MM.1S (cell line): ENCODE results near the gene EYA2.

Source experiments
- DNase-seq: peaks from one replicate; pipeline ENCODE4 v3.0.0-alpha.2; 2015
- H2AFZ ChIP-seq: fragments of 300-600 bp; sonication (generic); 2 replicates; pipeline ENCODE4 v1.6.0; 2016; ENCODE audit warnings: antibody characterized with exemption, low read length
- H3F3A ChIP-seq: fragments of 300-600 bp; sonication (generic); 2 replicates; pipeline ENCODE4 v1.6.1; 2016; ENCODE audit warnings: mild to moderate bottlenecking, antibody characterized with exemption, low read length, moderate library complexity, mixed read lengths; ENCODE audit not compliant: insufficient read depth
- H3K27ac ChIP-seq: fragments of 300-600 bp; sonication (generic); 2 replicates; pipeline ENCODE4 v1.5.1; 2016; ENCODE audit warnings: mild to moderate bottlenecking, low read length
- H3K27me3 ChIP-seq: fragments of 300-600 bp; sonication (generic); replicated peaks from 2 replicates; pipeline ENCODE4 v1.6.0; 2016; ENCODE audit warnings: low read length; ENCODE audit not compliant: insufficient read depth
- H3K36me3 ChIP-seq: fragments of 300-600 bp; sonication (generic); replicated peaks from 2 replicates; pipeline ENCODE4 v1.6.1; 2016; ENCODE audit warnings: mild to moderate bottlenecking, low read length, mixed read lengths; ENCODE audit not compliant: insufficient read depth
- H3K4me1 ChIP-seq: fragments of 300-600 bp; sonication (generic); 2 replicates; pipeline ENCODE4 v1.6.1; 2016; ENCODE audit warnings: low read length, mixed read lengths
- H3K4me2 ChIP-seq: fragments of 300-600 bp; sonication (generic); 2 replicates; pipeline ENCODE4 v1.6.0; 2016; ENCODE audit warnings: low read depth, low read length
- H3K4me3 ChIP-seq: fragments of 300-600 bp; sonication (generic); 2 replicates; pipeline ENCODE4 v1.5.1; 2016; ENCODE audit warnings: low read length, mixed read lengths
- H3K79me2 ChIP-seq: fragments of 300-600 bp; sonication (generic); 2 replicates; pipeline ENCODE4 v1.6.1; 2016; ENCODE audit warnings: mixed run types, low read length, mixed read lengths
- H3K9ac ChIP-seq: fragments of 300-600 bp; sonication (generic); 2 replicates; pipeline ENCODE4 v1.6.1; 2016; ENCODE audit warnings: low read length, mixed read lengths
- H3K9me2 ChIP-seq: fragments of 300-600 bp; sonication (generic); replicated peaks from 2 replicates; pipeline ENCODE4 v1.6.1; 2016; ENCODE audit warnings: mild to moderate bottlenecking, low read length, mixed read lengths; ENCODE audit not compliant: insufficient read depth
- H3K9me3 ChIP-seq: fragments of 300-600 bp; sonication (generic); replicated peaks from 2 replicates; pipeline ENCODE4 v1.6.1; 2016; ENCODE audit warnings: mild to moderate bottlenecking, low read length, mixed read lengths; ENCODE audit not compliant: insufficient read depth
- H4K20me1 ChIP-seq: fragments of 300-600 bp; sonication (generic); 2 replicates; pipeline ENCODE4 v1.6.1; 2016; ENCODE audit warnings: mild to moderate bottlenecking, low read length, moderate library complexity, mixed read lengths; ENCODE audit not compliant: insufficient read depth
- EZH2 ChIP-seq: fragments of 300-600 bp; sonication (generic); optimal IDR thresholded peaks from 2 replicates; pipeline ENCODE3; 2017; ENCODE audit warnings: low read depth, mild to moderate bottlenecking, antibody characterized with exemption, low read length, mixed read lengths
- EZH2phosphoT487 ChIP-seq: fragments of 300-600 bp; sonication (generic); IDR thresholded peaks from 2 replicates; pipeline ENCODE4 v1.6.1; 2018; ENCODE audit warnings: antibody characterized with exemption, low read length
- TF ChIP-seq, protein P1 (sequence below): fragments of 300-600 bp; sonication (generic); IDR thresholded peaks from 2 replicates; pipeline ENCODE4 v1.5.1; 2016; ENCODE audit warnings: antibody characterized with exemption, low read length, mixed read lengths

EYA2 gene

DNA sequence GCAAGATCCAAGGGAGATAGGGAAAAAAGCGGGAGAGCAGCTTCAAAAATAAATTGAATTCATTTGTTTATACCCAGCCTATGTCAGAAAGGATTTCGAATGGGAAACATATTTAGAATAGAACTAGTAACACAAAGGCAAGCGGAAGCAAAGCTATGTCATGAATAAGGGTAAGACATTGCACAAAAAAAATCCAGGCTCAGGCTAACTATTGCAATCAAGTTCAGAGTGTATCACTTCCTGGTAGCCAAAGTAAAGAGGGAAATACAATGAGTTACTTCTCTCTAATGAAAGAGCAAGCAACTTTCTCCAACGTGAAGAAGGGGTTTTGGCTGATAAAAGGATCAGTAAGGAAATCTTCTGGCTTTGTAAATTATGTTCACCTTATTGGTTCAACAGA lies 249.0 kb downstream of the EYA2 start:
- H3F3A ChIP-seq: no peaks in the 10 kb centered on the region
- no peaks in the 10 kb centered on the region for H3K79me2 ChIP-seq
- no peaks in the 10 kb centered on the region for H3K9me3 ChIP-seq
- DNase-seq: no peak
- TF ChIP-seq EZH2phosphoT487: no peak
- TF ChIP-seq, protein P1, sequence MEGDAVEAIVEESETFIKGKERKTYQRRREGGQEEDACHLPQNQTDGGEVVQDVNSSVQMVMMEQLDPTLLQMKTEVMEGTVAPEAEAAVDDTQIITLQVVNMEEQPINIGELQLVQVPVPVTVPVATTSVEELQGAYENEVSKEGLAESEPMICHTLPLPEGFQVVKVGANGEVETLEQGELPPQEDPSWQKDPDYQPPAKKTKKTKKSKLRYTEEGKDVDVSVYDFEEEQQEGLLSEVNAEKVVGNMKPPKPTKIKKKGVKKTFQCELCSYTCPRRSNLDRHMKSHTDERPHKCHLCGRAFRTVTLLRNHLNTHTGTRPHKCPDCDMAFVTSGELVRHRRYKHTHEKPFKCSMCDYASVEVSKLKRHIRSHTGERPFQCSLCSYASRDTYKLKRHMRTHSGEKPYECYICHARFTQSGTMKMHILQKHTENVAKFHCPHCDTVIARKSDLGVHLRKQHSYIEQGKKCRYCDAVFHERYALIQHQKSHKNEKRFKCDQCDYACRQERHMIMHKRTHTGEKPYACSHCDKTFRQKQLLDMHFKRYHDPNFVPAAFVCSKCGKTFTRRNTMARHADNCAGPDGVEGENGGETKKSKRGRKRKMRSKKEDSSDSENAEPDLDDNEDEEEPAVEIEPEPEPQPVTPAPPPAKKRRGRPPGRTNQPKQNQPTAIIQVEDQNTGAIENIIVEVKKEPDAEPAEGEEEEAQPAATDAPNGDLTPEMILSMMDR: no peak
- no peak for TF ChIP-seq EZH2
- no peaks in the 10 kb centered on the region for H3K36me3 ChIP-seq
- no peaks in the 10 kb centered on the region for H3K9me2 ChIP-seq
- H3K4me2 ChIP-seq: no peak overlapping the region
- no peaks in the 10 kb centered on the region for H3K4me1 ChIP-seq
- no peaks in the 10 kb centered on the region for H4K20me1 ChIP-seq
- H3K9ac ChIP-seq: no peak overlapping the region
- H3K27me3 ChIP-seq: no peaks in the 10 kb centered on the region
- H2AFZ ChIP-seq: no peak overlapping the region
- H3K27ac ChIP-seq: no peak overlapping the region
- no peak overlapping the region for H3K4me3 ChIP-seq

DNA sequence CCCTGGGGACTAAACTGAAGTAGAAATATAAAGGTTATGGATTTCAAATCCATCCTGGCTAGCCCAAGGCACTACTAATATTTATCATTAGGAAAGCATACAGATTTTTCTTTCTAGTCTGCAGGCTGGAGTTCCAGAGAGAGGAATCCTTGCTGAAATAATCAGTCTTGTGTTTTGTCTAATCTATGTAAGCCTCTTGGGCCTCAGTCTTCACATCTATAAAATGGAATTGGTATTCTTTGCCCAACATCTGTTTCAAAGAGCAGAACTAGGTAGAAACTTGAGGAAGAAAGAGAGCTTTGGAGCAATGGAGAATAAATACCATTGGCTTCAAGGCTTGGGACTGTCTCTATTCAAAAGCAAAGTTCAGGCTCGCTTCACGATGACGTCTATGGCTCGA lies 249.8 kb downstream of the EYA2 start:
- TF ChIP-seq, protein P1: no peak
- TF ChIP-seq EZH2phosphoT487: no peak
- no peak for TF ChIP-seq EZH2
- Histone ChIP-seq H3K79me2 (no peaks in the 10 kb centered on the region), H3F3A (no peaks in the 10 kb centered on the region), H3K27me3 (no peaks in the 10 kb centered on the region), H3K27ac (no peak overlapping the region), H3K4me1 (no peaks in the 10 kb centered on the region), H3K9ac (no peak overlapping the region), H3K4me3 (no peak overlapping the region), H3K4me2 (no peak overlapping the region), H2AFZ (no peak overlapping the region), H3K9me2 (no peaks in the 10 kb centered on the region), H4K20me1 (no peaks in the 10 kb centered on the region), H3K9me3 (no peaks in the 10 kb centered on the region), H3K36me3 (no peaks in the 10 kb centered on the region)
- DNase-seq: no peak

DNA sequence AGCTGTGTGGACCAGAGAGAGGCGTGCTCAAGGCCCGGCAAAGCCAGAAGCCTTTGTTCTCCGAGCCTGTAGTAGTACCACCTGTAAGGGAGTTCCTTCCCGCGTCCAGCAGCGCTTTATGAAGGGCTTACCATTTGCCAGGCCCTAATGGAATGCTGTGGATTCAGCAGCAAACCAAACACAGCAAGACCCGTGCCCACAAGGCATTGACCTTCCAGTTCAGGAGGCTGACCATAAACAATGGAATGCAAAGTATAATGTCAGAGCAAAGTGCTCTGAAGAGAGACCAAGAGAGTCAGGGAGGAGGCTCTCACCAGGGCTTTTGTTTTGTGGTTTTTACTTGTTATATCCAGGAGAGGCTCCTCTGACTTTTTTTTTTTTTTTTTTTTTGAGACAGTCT lies 252.0 kb downstream of the EYA2 start:
- DNase-seq: no peak
- Histone ChIP-seq H4K20me1 (no peaks in the 10 kb centered on the region), H3K36me3 (no peaks in the 10 kb centered on the region), H3K27me3 (no peaks in the 10 kb centered on the region), H3K79me2 (no peaks in the 10 kb centered on the region), H3K9me2 (no peaks in the 10 kb centered on the region), H3K9ac (no peak overlapping the region), H3K27ac (no peak overlapping the region), H3K9me3 (no peaks in the 10 kb centered on the region), H3K4me2 (no peak overlapping the region), H3F3A (no peaks in the 10 kb centered on the region), H3K4me3 (no peak overlapping the region), H3K4me1 (no peaks in the 10 kb centered on the region), H2AFZ (no peak overlapping the region)
- TF ChIP-seq EZH2 (no peak), EZH2phosphoT487 (no peak)
- TF ChIP-seq, protein P1: no peak
